ENCODE data around the gene REXO1. TPM values are rescaled to one million over a fixed set of nuclear protein-coding genes. Genes with fewer than 3 reads are reported as not detected.
"Not testable (repeated sequence)": the region's sequence is repeated elsewhere in the genome, so short reads cannot be mapped to it uniquely, and the experiment has no call there.

Gene REXO1
- polyA plus RNA-seq, 3 donors: 29.2 to 35.8 (median 30.0) TPM

- DNase-seq: no peak
Measured at GRCh38 chr19:1799695-1800342, 48.5 kb downstream of the REXO1 start.

- not testable (repeated sequence) for DNase-seq
Measured at GRCh38 chr19:1797313-1797712, 51.0 kb downstream of the REXO1 start.

GRCh38 chr19:1796395-1797142 is 51.7 kb downstream of the REXO1 start:
- no peak for DNase-seq

GRCh38 chr19:1794424-1795172 is 53.7 kb downstream of the REXO1 start:
- DNase-seq: no peak

- no peak for DNase-seq
Measured at GRCh38 chr19:1791879-1792278, 56.4 kb downstream of the REXO1 start.

GRCh38 chr19:1790054-1790792 is 58.1 kb downstream of the REXO1 start:
- DNase-seq: no peak

GRCh38 chr19:1789261-1790041 is 58.8 kb downstream of the REXO1 start:
- no peak for DNase-seq

- DNase-seq: no peak
Measured at GRCh38 chr19:1787116-1787515, 61.2 kb downstream of the REXO1 start.

GRCh38 chr19:1786668-1787067 is 61.6 kb downstream of the REXO1 start:
- DNase-seq: no peak

- no peak for DNase-seq
Measured at GRCh38 chr19:1785310-1785709, 63.0 kb downstream of the REXO1 start.

- DNase-seq: no peak
Measured at GRCh38 chr19:1783874-1784273, 64.4 kb downstream of the REXO1 start.

GRCh38 chr19:1783354-1783753 is 64.9 kb downstream of the REXO1 start:
- DNase-seq: no peak

- DNase-seq: no peak
Measured at GRCh38 chr19:1782521-1782920, 65.8 kb downstream of the REXO1 start.

GRCh38 chr19:1780272-1780958 is 67.9 kb downstream of the REXO1 start:
- DNase-seq: no peak

GRCh38 chr19:1779574-1779973 is 68.7 kb downstream of the REXO1 start:
- DNase-seq: no peak

- DNase-seq: no peak
Measured at GRCh38 chr19:1777149-1777548, 71.1 kb downstream of the REXO1 start.

- no peak for DNase-seq
Measured at GRCh38 chr19:1776606-1777147, 71.6 kb downstream of the REXO1 start.

GRCh38 chr19:1775951-1776605 is 72.2 kb downstream of the REXO1 start:
- DNase-seq: no peak

GRCh38 chr19:1774989-1775772 is 73.1 kb downstream of the REXO1 start:
- no peak for DNase-seq

Measured in renal pelvis (tissue), 4 donors.